ENCODE results near the gene MAD2L2.
A peak's percentile ranks its signal among the peaks of the same experiment; 100 is the strongest.

MAD2L2 gene

DNA sequence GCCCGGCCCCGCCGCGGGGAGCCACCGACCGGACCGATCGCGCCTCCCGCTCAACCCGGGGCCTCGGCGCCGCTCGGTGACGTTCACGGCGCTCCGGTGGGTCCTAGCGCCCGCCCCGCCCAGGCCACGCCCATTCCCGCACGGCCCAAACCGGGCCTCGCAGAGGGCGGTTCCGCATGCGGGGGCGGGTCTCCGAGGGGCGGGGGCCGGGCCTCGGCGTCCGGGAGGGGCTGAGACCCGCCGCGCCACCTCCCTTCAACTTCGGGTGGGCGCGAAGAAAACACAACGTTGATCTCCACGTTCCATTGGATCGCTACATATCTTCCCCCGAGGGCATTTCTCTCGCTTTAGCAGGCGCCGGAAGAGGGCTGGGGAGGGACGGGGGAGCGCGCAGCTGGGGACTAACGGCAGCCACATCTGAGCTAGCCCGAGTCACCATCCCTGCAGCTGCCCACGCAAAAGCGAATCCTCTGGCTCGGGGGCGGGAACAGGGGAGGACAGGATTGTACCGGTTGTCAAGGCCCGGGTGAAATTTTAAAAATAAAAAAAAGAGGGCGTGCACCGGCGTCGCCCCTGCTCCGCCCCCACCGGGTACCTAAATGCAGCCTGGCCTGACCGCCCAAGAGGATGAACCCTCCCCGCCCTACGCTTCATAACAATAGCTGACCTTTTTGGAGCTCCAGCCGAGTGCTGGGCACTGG lies at the start of gene MAD2L2:
TSS of gene MAD2L2 (minus strand) at position 78 of the 701 bp plus-strand sequence. CDS start 547 bp downstream, outside the sequence.
- Histone ChIP-seq H3K27me3 (ENCODE audit: control insufficient read depth, insufficient read depth, low read length) (no peaks in the 10 kb centered on the region), H3K4me1 (no peaks in the 10 kb centered on the region), H3K4me3 (ENCODE audit: low read depth, low read length) (peak within 1 kb of the TSS; percentile 86), H3K36me3 (ENCODE audit: control insufficient read depth, insufficient read depth, low read length) (no peaks in the 10 kb centered on the region), H3K79me2 (no peaks in the 10 kb centered on the region), H3K9ac (peak within 1 kb of the TSS; percentile 21), H2AFZ (peak within 1 kb of the TSS; percentile 90), H3K27ac (peak within 1 kb of the TSS; percentile 39), H3K4me2 (ENCODE audit: low read length) (peak within 1 kb of the TSS; percentile 99), H3K9me3 (ENCODE audit: control insufficient read depth, low read length) (no peaks in the 10 kb centered on the region)
- TF ChIP-seq, protein P1, sequence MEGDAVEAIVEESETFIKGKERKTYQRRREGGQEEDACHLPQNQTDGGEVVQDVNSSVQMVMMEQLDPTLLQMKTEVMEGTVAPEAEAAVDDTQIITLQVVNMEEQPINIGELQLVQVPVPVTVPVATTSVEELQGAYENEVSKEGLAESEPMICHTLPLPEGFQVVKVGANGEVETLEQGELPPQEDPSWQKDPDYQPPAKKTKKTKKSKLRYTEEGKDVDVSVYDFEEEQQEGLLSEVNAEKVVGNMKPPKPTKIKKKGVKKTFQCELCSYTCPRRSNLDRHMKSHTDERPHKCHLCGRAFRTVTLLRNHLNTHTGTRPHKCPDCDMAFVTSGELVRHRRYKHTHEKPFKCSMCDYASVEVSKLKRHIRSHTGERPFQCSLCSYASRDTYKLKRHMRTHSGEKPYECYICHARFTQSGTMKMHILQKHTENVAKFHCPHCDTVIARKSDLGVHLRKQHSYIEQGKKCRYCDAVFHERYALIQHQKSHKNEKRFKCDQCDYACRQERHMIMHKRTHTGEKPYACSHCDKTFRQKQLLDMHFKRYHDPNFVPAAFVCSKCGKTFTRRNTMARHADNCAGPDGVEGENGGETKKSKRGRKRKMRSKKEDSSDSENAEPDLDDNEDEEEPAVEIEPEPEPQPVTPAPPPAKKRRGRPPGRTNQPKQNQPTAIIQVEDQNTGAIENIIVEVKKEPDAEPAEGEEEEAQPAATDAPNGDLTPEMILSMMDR (IDR thresholded peaks at IDR 0.05) = no peak

- no peaks in the 10 kb centered on the region for H3K4me1 ChIP-seq
- H3K9ac ChIP-seq = no peak overlapping the region
- no peak overlapping the region for H3K4me3 ChIP-seq (ENCODE audit: low read depth, low read length)
These were observed 49.5 kb upstream of the MAD2L2 start for GRCh38 chr1:11730429-11730891.

GRCh38 chr1:11729498-11730428 lies 48.8 kb upstream of the MAD2L2 start:
- Histone ChIP-seq H3K9me3 (ENCODE audit: control insufficient read depth, low read length) (no peaks in the 10 kb centered on the region), H3K4me2 (ENCODE audit: low read length) (no peak overlapping the region), H3K27me3 (ENCODE audit: control insufficient read depth, insufficient read depth, low read length) (no peaks in the 10 kb centered on the region), H3K9ac (no peak overlapping the region), H3K27ac (no peak overlapping the region), H3K4me3 (ENCODE audit: low read depth, low read length) (no peak overlapping the region), H2AFZ (no peak overlapping the region), H3K79me2 (no peaks in the 10 kb centered on the region), H3K36me3 (ENCODE audit: control insufficient read depth, insufficient read depth, low read length) (no peaks in the 10 kb centered on the region), H3K4me1 (no peaks in the 10 kb centered on the region)
- TF ChIP-seq, protein P1 (IDR thresholded peaks at IDR 0.05) = no peak

More at GRCh38 chr1:11730429-11730891, 49.5 kb upstream of the MAD2L2 start:
- H3K9me3 ChIP-seq (ENCODE audit: control insufficient read depth, low read length) = no peaks in the 10 kb centered on the region
- TF ChIP-seq, protein P1 (IDR thresholded peaks at IDR 0.05) = no peak
- no peaks in the 10 kb centered on the region for H3K79me2 ChIP-seq
- H3K36me3 ChIP-seq (ENCODE audit: control insufficient read depth, insufficient read depth, low read length) = no peaks in the 10 kb centered on the region
- no peak overlapping the region for H3K4me2 ChIP-seq (ENCODE audit: low read length)
- no peak overlapping the region for H2AFZ ChIP-seq
- no peaks in the 10 kb centered on the region for H3K27me3 ChIP-seq (ENCODE audit: control insufficient read depth, insufficient read depth, low read length)
- no peak overlapping the region for H3K27ac ChIP-seq

- Histone ChIP-seq H3K4me1 (no peaks in the 10 kb centered on the region), H3K79me2 (no peaks in the 10 kb centered on the region), H3K36me3 (ENCODE audit: control insufficient read depth, insufficient read depth, low read length) (no peaks in the 10 kb centered on the region), H3K27me3 (ENCODE audit: control insufficient read depth, insufficient read depth, low read length) (no peaks in the 10 kb centered on the region), H3K9ac (no peak overlapping the region), H3K4me3 (ENCODE audit: low read depth, low read length) (no peak overlapping the region), H3K4me2 (ENCODE audit: low read length) (no peak overlapping the region), H3K9me3 (ENCODE audit: control insufficient read depth, low read length) (no peaks in the 10 kb centered on the region), H2AFZ (no peak overlapping the region), H3K27ac (no peak overlapping the region)
- TF ChIP-seq, protein P1 (IDR thresholded peaks at IDR 0.05) = no peak
These were observed 48.2 kb upstream of the MAD2L2 start for GRCh38 chr1:11729155-11729497.

All from parathyroid adenoma (tissue), 2 donors.